ENCODE data around the gene SLC38A8.

DNA sequence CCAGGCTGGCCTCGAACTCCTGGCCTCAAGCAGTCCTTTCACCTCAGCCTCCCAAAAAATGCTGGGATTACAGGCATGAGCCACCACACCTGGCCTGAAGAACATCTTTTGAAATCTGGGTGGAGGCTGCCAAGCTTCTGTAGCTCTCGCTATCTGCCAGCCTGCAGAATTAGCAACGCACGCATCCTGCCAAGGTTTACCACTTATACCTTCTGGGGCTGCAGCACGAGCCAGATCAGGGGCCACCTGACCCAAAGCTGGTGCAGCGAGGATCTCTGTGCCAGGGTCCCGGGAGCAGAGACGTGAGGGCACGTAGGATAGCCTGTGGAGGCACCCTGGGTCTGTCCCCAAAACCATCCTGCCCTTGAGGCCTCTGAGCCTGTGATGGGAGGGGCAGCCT lies 22.2 kb downstream of the SLC38A8 start:
- TF ChIP-seq, protein P1, sequence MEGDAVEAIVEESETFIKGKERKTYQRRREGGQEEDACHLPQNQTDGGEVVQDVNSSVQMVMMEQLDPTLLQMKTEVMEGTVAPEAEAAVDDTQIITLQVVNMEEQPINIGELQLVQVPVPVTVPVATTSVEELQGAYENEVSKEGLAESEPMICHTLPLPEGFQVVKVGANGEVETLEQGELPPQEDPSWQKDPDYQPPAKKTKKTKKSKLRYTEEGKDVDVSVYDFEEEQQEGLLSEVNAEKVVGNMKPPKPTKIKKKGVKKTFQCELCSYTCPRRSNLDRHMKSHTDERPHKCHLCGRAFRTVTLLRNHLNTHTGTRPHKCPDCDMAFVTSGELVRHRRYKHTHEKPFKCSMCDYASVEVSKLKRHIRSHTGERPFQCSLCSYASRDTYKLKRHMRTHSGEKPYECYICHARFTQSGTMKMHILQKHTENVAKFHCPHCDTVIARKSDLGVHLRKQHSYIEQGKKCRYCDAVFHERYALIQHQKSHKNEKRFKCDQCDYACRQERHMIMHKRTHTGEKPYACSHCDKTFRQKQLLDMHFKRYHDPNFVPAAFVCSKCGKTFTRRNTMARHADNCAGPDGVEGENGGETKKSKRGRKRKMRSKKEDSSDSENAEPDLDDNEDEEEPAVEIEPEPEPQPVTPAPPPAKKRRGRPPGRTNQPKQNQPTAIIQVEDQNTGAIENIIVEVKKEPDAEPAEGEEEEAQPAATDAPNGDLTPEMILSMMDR (IDR thresholded peaks at IDR 0.05) = no peak
- TF ChIP-seq POLR2A (IDR thresholded peaks at IDR 0.05) = no peak
- no peak for TF ChIP-seq EP300 (IDR thresholded peaks at IDR 0.05; ENCODE audit: low read depth)
- TF ChIP-seq POLR2AphosphoS5 (IDR thresholded peaks at IDR 0.05) = no peak
